HG03175 (cell line): ENCODE data around the gene SPPL2A.

Source experiments
- ATAC-seq: cut with Tn5 transposase; IDR thresholded peaks from one replicate; pipeline ENCODE4 v1.9.1; 2021; ENCODE audit warnings: mild to moderate bottlenecking, moderate library complexity; ENCODE audit not compliant: unreplicated experiment

The SPPL2A gene

GRCh38 chr15:50774450-50774849 is 8.9 kb upstream of the SPPL2A start:
- ATAC-seq: no peak

DNA sequence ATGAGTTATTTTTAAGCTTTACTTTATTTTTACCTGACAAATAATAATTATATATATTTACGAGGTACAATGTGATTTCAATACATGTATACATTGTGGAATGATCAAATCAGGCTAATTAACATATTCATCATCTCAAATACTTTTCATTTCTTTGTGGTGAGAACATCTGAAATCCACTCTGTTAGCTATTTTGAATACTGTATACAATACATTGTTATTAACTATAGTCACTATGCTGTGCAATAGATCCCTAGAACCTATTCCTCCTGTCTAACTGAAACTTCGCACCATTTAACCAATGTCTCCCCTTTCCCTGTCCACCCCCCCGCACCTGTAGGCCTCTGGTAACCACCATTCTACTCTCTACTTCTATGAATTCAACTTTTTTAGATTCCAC is 7.9 kb upstream of the SPPL2A start:
- ATAC-seq: no peak

GRCh38 chr15:50767332-50767861 is 1.9 kb upstream of the SPPL2A start:
- ATAC-seq: no peak

- ATAC-seq: peak; percentile 41
Observed at GRCh38 chr15:50764461-50765194, 878 bp downstream of the SPPL2A start.

GRCh38 chr15:50758712-50759205 is 6.7 kb downstream of the SPPL2A start:
- no peak for ATAC-seq

GRCh38 chr15:50753463-50753862 is 12.0 kb downstream of the SPPL2A start:
- ATAC-seq: no peak

GRCh38 chr15:50751394-50751793 is 14.1 kb downstream of the SPPL2A start:
- ATAC-seq: no peak

DNA sequence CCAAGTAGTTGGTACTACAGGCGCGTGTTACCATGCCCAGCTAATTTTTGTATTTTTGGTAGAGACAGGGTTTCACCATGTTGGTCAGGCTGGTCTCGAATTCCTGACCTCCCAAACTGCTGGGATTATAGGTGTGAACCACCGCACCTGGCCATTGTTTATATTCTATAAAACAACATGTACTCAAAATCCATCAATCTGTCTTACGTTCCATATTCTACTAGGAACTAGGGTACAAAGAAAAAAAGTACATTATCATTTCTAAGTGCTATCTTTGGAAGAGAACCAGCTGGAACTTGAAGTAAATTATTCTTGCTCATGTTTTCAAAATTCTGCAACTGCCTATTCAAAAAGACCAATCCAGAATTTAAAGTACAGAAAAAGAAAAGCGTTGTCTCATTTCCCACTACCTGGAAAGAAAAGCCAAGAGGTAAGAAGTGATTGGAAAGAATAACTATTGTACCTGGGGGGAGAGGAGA is 15.2 kb downstream of the SPPL2A start:
- ATAC-seq: no peak

- no peak for ATAC-seq
Observed at GRCh38 chr15:50747523-50747922, 18.0 kb downstream of the SPPL2A start.

DNA sequence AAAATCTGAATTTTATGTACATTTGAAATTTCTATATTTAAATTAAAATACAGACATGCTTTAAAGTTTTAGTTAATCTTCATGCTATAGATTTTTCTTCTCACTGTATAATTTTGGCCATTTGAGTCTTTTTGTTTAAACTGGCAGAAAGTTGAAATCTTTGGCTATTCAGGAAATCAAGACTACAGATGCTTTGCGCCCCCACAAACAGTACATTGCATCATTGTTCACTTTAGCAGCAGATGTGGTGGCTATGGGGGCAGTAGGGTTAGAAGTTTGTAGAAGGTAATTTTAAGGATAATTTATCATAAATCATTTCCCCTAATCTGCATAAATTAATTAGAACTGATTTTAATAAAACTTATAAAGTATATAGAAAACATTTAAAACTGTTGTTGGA is 20.9 kb downstream of the SPPL2A start:
- ATAC-seq: no peak

DNA sequence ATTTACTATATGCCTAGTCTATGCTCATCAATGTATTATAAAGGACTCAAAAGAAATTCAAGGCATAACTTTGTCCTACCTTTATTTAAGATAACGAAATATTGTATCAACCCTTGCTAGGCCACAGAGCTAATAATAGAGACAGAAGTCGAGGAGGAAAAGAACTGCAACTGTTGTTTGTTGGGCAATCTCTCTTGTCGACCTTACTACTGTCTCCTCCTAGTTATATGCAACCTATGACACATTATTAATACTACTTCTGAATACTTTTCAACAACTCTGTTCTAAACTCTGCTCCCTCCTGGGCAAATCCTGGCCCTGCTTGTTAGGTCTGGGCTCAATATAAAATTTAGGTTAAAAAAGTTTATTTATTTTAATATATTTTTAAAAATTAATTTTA is 24.6 kb downstream of the SPPL2A start:
- ATAC-seq: no peak

GRCh38 chr15:50736823-50737222 is 28.7 kb downstream of the SPPL2A start:
- no peak for ATAC-seq

DNA sequence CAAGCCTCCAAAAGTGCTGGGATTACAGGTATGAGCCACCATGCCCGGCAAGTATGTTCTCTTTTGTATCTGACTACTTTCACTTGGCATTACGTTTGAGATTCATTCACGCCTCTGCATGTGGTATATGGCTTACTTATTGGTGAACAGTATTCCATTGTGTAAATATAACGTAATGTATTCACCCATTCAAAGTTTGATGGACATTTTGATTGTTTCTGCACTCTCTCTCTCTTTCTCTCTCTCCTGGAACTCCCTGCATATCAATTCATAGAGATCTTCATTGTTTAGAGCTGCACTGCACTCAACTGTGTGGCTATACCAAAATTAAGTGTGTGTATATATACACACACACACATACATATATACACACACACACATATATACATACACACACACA is 30.4 kb downstream of the SPPL2A start:
- ATAC-seq: no peak

DNA sequence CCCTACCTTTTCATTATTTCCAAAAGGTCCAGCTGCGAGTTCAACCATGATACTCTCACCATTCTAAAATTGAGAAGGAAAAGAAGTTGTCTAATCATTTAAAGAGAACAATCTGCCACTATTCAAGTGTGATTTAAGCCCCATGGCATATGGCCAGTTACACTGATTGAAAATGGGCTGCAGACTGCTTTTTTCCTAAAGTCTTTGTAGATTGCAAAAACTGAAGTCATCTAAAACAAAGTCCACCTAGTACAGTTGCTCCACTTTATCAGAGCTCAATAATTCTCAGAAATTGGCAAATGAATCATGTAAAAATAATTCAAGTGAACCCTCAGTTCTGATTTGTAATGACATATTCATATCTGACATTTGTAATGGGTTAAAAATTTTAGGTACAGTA is 39.2 kb downstream of the SPPL2A start:
- no peak for ATAC-seq

- ATAC-seq: no peak
Observed at GRCh38 chr15:50718700-50719125, 46.8 kb downstream of the SPPL2A start.

GRCh38 chr15:50712018-50712417 is 53.5 kb downstream of the SPPL2A start:
- no peak for ATAC-seq

DNA sequence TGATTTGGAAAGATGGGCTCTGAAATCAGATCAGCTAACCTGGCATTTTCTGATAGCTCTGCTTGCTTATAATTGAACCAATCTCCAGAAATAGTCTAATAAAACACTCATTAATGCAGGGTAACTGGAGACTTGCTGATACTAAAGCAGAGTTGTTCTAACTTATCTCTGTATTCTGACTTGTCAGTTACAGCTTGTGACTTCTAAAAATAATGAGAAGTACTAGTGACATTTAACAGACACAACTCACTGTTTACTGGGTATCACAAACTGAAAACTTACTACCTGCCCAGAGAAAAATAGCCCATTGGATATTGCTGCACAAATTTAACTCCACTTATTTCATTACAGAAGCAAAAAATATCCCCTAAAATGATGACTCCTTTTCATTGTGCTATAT is 54.9 kb downstream of the SPPL2A start:
- no peak for ATAC-seq

GRCh38 chr15:50707878-50708427 is 57.6 kb downstream of the SPPL2A start:
- no peak for ATAC-seq

DNA sequence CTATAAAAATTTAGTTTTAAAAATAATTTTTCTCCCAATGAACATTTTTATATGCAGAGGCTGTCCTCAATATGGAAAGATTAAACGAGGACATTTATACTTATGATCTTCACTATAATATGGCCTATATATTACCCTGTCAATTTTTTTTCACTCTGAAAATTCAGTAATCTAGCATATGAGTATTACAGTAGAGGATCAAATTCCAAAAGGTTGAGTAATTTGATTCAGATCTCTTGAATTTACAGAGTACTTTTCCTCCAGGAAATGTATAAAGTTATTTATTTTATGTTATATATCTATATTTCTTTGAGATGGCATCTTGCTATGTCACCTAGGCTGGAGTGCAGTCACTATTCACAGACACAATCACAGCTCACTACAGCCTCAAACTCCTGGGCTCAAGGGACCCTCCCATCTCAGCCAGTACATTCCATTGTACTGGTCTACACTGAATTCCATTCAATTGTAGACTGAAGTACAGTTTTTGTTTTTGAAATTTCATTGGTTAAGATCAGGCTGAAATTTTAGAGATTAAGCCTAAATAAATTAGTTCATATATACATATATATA is 62.7 kb downstream of the SPPL2A start:
- no peak for ATAC-seq

DNA sequence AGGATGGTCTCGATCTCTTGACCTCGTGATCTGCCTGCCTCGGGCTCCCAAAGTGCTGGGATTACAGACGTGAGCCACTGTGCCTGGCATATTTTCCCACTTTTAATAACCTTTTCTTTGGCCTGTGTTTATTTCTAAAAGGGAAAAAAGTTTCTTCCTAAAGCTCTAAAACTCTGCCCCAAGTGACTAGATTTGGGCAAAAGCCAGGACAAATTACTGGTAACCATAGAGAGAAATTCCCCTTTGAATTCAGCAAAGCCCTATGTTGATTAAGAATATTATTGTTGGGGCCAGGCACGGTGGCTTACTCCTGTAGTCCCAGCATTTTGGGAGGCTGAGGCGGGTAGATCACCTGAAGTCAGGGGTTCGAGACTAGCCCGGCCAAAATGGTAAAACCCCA is 67.4 kb downstream of the SPPL2A start:
- ATAC-seq: no peak

DNA sequence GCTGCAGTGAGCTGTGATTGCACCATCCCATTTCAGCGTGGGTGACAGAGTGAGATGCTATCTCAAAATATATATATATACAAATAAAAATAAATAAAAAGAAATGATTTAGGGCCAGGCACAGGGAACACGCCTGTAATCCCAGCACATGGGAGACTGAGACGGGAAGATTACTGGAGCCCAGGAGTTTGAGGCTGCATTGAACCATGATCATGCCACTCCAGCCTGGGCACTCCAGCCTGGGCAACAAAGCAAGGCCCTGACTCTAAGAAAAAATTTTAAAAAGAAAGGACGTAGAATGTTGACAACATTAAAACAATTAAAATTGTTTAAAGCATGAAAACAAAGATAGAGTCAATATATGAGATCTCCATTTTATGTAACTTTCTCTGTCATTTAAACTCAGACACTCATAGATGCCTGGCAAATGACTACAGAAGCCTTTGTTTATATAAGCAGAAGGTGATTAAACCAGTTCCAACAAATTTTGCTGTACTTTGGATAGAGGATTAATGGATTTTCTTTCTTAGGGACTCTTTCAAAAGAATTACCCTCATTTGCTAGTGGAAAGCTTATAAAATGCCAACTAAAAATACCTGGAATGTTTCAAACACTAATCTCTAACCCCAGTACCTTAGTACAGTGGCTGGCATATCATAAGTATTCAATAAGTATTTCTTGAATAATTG is 68.3 kb downstream of the SPPL2A start:
- no peak for ATAC-seq
